Activated T-helper 17 cell treated with anti-CD3 and anti-CD28 coated beads, Interleukin-2, amount 50 U/mL, for 72 hours (primary cell): ENCODE data around the gene TSPAN5. TPM values are rescaled to one million over a fixed set of nuclear protein-coding genes. Genes with fewer than 3 reads are reported as not detected.

ENCODE experiments used
- ATAC-seq: fragments of 150-1000 bp; cut with Tn5 transposase; replicated peaks from 2 replicates; pipeline ENCODE4 v1.10.0; 2021; ENCODE audit warnings: mild to moderate bottlenecking, moderate library complexity
- H3K27ac Mint-ChIP-seq: one replicate; pipeline ENCODE4 v1.8.0; 2022; ENCODE audit warnings: mixed read lengths
- H3K27me3 Mint-ChIP-seq: one replicate; pipeline ENCODE4 v1.8.0; 2022; ENCODE audit warnings: mixed read lengths
- H3K36me3 Mint-ChIP-seq: one replicate; pipeline ENCODE4 v1.8.0; 2022; ENCODE audit warnings: low read depth, mild to moderate bottlenecking, mixed read lengths
- H3K4me1 Mint-ChIP-seq: one replicate; pipeline ENCODE4 v1.8.0; 2022; ENCODE audit warnings: mixed read lengths
- H3K4me3 Mint-ChIP-seq: one replicate; pipeline ENCODE4 v1.8.0; 2022; ENCODE audit warnings: mild to moderate bottlenecking, mixed read lengths
- H3K9me3 Mint-ChIP-seq: one replicate; pipeline ENCODE4 v1.8.0; 2022; ENCODE audit warnings: mixed read lengths
- total RNA-seq, 2 donors: library from RNA; stranded (reverse); gene quantifications; one replicate each; pipeline ENCODE4 v1.2.3, GENCODE V29; 2022

Gene TSPAN5
- total RNA-seq, 2 donors from 2014 or later = 17.8 to 19.0 TPM

- H3K4me1 Mint-ChIP-seq = peaks cover 18% of the 10 kb centered on the region
- H3K9me3 Mint-ChIP-seq = no peaks in the 10 kb centered on the region
- H3K4me3 Mint-ChIP-seq = no peak overlapping the region
- no peaks in the 10 kb centered on the region for H3K36me3 Mint-ChIP-seq
- ATAC-seq = no peak
- H3K27ac Mint-ChIP-seq = no peak overlapping the region
- no peaks in the 10 kb centered on the region for H3K27me3 Mint-ChIP-seq
These were observed 27.0 kb upstream of the TSPAN5 start for GRCh38 chr4:98685225-98686042.

GRCh38 chr4:98682719-98683118, 24.3 kb upstream of the TSPAN5 start:
- H3K36me3 Mint-ChIP-seq = no peaks in the 10 kb centered on the region
- no peak overlapping the region for H3K27ac Mint-ChIP-seq

GRCh38 chr4:98680806-98681205, 22.4 kb upstream of the TSPAN5 start:
- Mint-ChIP-seq H3K36me3 (no peaks in the 10 kb centered on the region), H3K4me1 (no peaks in the 10 kb centered on the region), H3K4me3 (no peak overlapping the region), H3K27me3 (no peaks in the 10 kb centered on the region), H3K9me3 (no peaks in the 10 kb centered on the region), H3K27ac (no peak overlapping the region)
- ATAC-seq = no peak

More at GRCh38 chr4:98682719-98683118, 24.3 kb upstream of the TSPAN5 start:
- H3K4me1 Mint-ChIP-seq = no peaks in the 10 kb centered on the region
- H3K9me3 Mint-ChIP-seq = no peaks in the 10 kb centered on the region
- no peak overlapping the region for H3K4me3 Mint-ChIP-seq
- H3K27me3 Mint-ChIP-seq = no peaks in the 10 kb centered on the region
- ATAC-seq = no peak

GRCh38 chr4:98679738-98680137, 21.3 kb upstream of the TSPAN5 start:
- Mint-ChIP-seq H3K4me1 (no peaks in the 10 kb centered on the region), H3K4me3 (no peak overlapping the region), H3K27ac (no peak overlapping the region), H3K9me3 (no peaks in the 10 kb centered on the region), H3K27me3 (no peaks in the 10 kb centered on the region), H3K36me3 (no peaks in the 10 kb centered on the region)
- ATAC-seq = no peak

- Mint-ChIP-seq H3K27ac (no peak overlapping the region), H3K9me3 (no peaks in the 10 kb centered on the region), H3K27me3 (no peaks in the 10 kb centered on the region), H3K4me1 (no peaks in the 10 kb centered on the region), H3K36me3 (no peaks in the 10 kb centered on the region), H3K4me3 (no peak overlapping the region)
- ATAC-seq = no peak
These were observed 19.4 kb upstream of the TSPAN5 start for GRCh38 chr4:98677799-98678198.

GRCh38 chr4:98674404-98675173, 16.2 kb upstream of the TSPAN5 start:
- H3K36me3 Mint-ChIP-seq = no peaks in the 10 kb centered on the region
- no peaks in the 10 kb centered on the region for H3K27me3 Mint-ChIP-seq
- H3K4me1 Mint-ChIP-seq = no peaks in the 10 kb centered on the region
- H3K9me3 Mint-ChIP-seq = no peaks in the 10 kb centered on the region
- H3K4me3 Mint-ChIP-seq = no peak overlapping the region
- ATAC-seq = no peak
- no peak overlapping the region for H3K27ac Mint-ChIP-seq

GRCh38 chr4:98673978-98674377, 15.6 kb upstream of the TSPAN5 start:
- no peak overlapping the region for H3K4me3 Mint-ChIP-seq
- H3K36me3 Mint-ChIP-seq = no peaks in the 10 kb centered on the region
- H3K4me1 Mint-ChIP-seq = no peaks in the 10 kb centered on the region
- H3K9me3 Mint-ChIP-seq = no peaks in the 10 kb centered on the region
- ATAC-seq = no peak
- no peaks in the 10 kb centered on the region for H3K27me3 Mint-ChIP-seq
- H3K27ac Mint-ChIP-seq = no peak overlapping the region

- H3K27me3 Mint-ChIP-seq = no peaks in the 10 kb centered on the region
- peak; percentile 43 for ATAC-seq
- no peak overlapping the region for H3K4me3 Mint-ChIP-seq
- no peak overlapping the region for H3K27ac Mint-ChIP-seq
- no peaks in the 10 kb centered on the region for H3K9me3 Mint-ChIP-seq
- H3K36me3 Mint-ChIP-seq = no peaks in the 10 kb centered on the region
- no peaks in the 10 kb centered on the region for H3K4me1 Mint-ChIP-seq
These were observed 14.9 kb upstream of the TSPAN5 start for GRCh38 chr4:98673288-98673644.

GRCh38 chr4:98672583-98673287, 14.3 kb upstream of the TSPAN5 start:
- Mint-ChIP-seq H3K9me3 (no peaks in the 10 kb centered on the region), H3K27ac (no peak overlapping the region), H3K27me3 (no peaks in the 10 kb centered on the region), H3K4me3 (no peak overlapping the region), H3K4me1 (no peaks in the 10 kb centered on the region), H3K36me3 (no peaks in the 10 kb centered on the region)
- no peak for ATAC-seq

GRCh38 chr4:98671131-98671530, 12.7 kb upstream of the TSPAN5 start:
- Mint-ChIP-seq H3K4me3 (no peak overlapping the region), H3K27me3 (no peaks in the 10 kb centered on the region), H3K4me1 (no peaks in the 10 kb centered on the region), H3K36me3 (no peaks in the 10 kb centered on the region), H3K27ac (no peak overlapping the region), H3K9me3 (no peaks in the 10 kb centered on the region)
- no peak for ATAC-seq

- no peaks in the 10 kb centered on the region for H3K27me3 Mint-ChIP-seq
- no peaks in the 10 kb centered on the region for H3K36me3 Mint-ChIP-seq
- no peaks in the 10 kb centered on the region for H3K4me1 Mint-ChIP-seq
- H3K27ac Mint-ChIP-seq = no peak overlapping the region
- no peak overlapping the region for H3K4me3 Mint-ChIP-seq
- peak; percentile 52 for ATAC-seq
- H3K9me3 Mint-ChIP-seq = no peaks in the 10 kb centered on the region
These were observed 11.8 kb upstream of the TSPAN5 start for GRCh38 chr4:98670186-98670585.

GRCh38 chr4:98669577-98669976, 11.2 kb upstream of the TSPAN5 start:
- Mint-ChIP-seq H3K9me3 (no peaks in the 10 kb centered on the region), H3K36me3 (no peaks in the 10 kb centered on the region), H3K4me1 (no peaks in the 10 kb centered on the region), H3K4me3 (no peak overlapping the region), H3K27ac (no peak overlapping the region), H3K27me3 (no peaks in the 10 kb centered on the region)
- no peak for ATAC-seq

- Mint-ChIP-seq H3K4me3 (peak overlapping the region; percentile 91), H3K27ac (no peak overlapping the region), H3K36me3 (peaks cover 5% of the 10 kb centered on the region), H3K4me1 (peaks cover 31% of the 10 kb centered on the region), H3K27me3 (no peaks in the 10 kb centered on the region), H3K9me3 (no peaks in the 10 kb centered on the region)
- ATAC-seq = no peak
These were observed 6.5 kb upstream of the TSPAN5 start for GRCh38 chr4:98664959-98665358.

- Mint-ChIP-seq H3K4me3 (peak overlapping the region; percentile 91), H3K9me3 (no peaks in the 10 kb centered on the region), H3K4me1 (peaks cover 44% of the 10 kb centered on the region), H3K27me3 (no peaks in the 10 kb centered on the region), H3K27ac (peak overlapping the region; percentile 99), H3K36me3 (peaks cover 5% of the 10 kb centered on the region)
- ATAC-seq = peak; percentile 73
These were observed 5.0 kb upstream of the TSPAN5 start for GRCh38 chr4:98663226-98664006.
